Amygdala (tissue), 56 donors: ENCODE results near the gene EPO.

Source experiments
- DNase-seq, 56 donors: peaks; one replicate each; lab custom pipeline; 2025; lab: John Stamatoyannopoulos, UW

EPO gene

GRCh38 chr7:100720279-100720670 lies at the start of gene EPO:
TSS of gene EPO (plus strand) at chr7:100720468. CDS start at chr7:100720981, 513 bp downstream.
- no peak for DNase-seq

DNA sequence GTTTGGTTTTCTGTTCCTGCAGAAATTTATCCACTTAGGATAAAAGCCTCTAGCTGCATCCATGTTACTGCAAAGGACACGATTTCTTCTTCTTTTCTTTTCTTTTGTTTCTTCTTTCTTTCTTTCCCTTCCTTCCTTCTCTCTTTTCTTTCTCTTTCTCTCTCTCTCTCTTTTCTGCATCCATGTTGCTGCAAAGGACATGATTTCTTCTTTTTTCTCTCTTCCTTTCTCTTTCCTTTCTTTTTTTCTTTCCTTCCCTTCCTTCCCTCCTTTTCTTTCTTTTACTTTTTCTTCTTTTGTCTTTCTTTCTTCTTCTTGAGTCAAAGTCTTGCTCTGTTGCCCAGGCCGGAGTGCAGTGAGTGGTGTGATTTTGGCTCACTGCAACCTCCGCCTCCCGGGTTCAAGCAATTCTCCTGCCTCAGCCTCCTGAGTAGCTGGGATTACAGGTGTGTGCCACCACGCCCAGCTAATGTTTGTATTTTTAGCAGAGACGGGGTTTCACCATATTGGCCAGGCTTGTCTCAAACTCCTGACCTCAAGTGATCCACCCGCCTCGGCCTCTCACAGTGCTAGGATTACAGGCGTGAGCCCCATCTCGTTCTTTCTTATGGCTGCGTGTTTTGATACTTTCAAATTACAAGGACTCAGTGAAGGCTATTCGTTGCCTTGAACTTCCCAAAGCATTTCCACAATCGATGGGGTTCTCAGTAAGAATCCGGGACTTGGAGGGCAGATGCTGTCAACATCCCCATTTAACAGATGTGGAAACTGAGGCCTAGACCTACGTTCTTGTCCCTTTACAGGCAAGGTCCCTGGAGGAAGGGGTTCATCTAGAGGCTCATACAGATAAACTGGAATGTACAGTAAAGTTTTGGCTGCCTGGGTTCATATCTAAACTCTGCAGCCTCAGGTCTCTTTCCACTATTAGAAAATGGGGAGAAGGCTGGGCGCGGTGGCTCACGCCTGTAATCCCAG lies 48.6 kb upstream of the EPO start:
- DNase-seq = no peak

GRCh38 chr7:100673302-100673941 lies 46.8 kb upstream of the EPO start, which contains the start of gene GNB2:
TSS of gene GNB2 (plus strand) at chr7:100673740. CDS start at chr7:100676266, 2,526 bp downstream.
- peak; percentile 45 to 100 (median 97) for DNase-seq

DNA sequence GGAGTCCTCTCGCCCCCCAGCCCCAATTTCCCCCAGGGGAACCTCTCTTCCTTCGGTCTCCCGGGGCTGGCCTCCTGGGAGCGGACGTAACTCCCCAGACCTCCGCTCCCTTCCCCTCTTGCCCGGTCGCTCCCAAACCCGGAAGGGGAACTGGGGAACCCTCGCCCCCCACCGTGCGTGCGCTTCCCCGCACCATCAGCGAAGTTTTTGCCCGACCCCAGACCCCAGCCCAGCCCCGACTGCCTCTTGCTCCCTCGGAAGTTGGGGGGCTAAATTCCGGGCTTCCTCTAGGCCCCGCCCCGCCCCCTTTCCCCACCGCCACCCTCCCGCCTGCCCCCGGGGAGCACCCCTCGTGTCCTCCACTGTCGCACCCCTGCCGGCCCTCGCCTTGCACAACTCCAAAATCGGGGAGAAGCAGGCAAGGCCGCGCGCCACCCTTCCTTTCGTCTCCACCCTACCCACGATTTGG lies 46.3 kb upstream of the EPO start:
- peak in 20 of 56 donors; percentile 10 to 77 (median 52) for DNase-seq

DNA sequence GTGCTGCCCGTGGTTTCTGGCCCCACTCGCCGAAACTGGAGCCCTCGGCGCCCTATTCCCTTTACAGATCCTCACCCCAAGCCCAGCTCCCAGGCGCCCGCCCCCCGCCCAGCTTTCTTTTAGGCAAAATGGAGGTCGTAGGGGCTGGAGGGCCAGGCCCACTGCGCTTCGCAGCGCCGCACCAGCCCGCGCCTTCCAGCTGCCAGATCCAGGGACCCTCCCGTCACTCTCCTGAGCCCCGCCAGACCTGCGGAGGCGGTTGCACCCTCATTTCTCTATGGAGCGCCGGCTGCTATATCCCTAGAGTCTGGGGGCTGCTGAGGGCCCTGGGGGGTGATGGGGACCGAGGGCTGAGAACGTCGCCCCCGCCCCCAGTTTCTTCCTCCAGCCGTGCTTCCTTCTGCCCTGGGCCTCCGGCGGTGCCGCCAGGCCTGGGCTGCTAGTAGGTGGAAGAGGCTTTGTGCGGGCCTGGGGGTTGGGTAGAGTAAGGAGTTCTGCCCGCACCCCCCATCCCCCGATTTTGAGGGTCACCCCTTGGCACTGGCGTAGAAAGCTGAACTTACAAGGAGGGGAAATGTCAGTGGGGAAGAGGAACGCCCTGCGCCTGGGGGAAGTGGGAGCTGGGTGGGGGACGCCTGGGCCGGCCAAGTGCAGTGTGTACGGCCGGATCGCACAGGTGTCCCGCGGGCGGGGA lies 45.7 kb upstream of the EPO start:
- peak in 11 of 56 donors; percentile 19 to 51 (median 31) for DNase-seq

- DNase-seq = peak in 3 of 56 donors; percentile 51 to 62 (median 54)
These were observed 45.2 kb upstream of the EPO start for GRCh38 chr7:100675105-100675451.

GRCh38 chr7:100675581-100676350 lies 44.5 kb upstream of the EPO start:
- DNase-seq = peak in 54 of 56 donors; percentile 27 to 96 (median 79)

DNA sequence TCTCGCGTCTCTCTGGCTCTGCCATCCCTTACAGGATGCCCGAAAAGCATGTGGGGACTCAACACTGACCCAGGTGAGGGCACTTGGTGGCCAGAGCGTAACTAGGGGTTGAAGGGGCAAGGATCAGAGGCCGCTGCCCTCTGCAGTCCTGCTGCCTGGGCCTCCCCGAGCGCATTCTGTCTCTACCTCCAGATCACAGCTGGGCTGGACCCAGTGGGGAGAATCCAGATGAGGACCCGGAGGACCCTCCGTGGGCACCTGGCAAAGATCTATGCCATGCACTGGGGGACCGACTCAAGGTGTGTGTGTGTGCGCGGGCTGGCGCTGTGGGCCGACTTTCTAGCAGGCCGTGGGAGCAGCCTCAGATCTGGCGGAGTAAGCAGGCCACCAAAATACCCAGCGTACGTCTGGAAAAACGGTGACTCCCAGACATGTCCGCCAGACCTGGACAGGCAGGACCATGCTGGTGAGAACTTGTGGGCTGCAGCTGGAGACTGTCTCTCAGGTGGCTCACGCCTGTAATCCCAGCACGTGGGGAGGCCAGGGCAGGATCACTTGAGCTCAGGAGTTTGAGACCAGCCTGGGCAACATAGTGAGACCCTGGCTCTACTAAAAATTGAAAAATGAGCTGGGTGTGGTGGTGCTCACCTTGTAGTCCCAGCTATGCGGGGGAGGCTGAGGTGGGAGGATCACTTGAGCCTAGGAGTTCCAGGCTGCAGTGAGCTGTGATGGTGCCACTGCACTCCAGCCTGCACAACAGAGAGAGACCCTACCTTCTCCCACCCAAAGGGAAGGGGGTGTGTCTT lies 43.6 kb upstream of the EPO start:
- DNase-seq = no peak

DNA sequence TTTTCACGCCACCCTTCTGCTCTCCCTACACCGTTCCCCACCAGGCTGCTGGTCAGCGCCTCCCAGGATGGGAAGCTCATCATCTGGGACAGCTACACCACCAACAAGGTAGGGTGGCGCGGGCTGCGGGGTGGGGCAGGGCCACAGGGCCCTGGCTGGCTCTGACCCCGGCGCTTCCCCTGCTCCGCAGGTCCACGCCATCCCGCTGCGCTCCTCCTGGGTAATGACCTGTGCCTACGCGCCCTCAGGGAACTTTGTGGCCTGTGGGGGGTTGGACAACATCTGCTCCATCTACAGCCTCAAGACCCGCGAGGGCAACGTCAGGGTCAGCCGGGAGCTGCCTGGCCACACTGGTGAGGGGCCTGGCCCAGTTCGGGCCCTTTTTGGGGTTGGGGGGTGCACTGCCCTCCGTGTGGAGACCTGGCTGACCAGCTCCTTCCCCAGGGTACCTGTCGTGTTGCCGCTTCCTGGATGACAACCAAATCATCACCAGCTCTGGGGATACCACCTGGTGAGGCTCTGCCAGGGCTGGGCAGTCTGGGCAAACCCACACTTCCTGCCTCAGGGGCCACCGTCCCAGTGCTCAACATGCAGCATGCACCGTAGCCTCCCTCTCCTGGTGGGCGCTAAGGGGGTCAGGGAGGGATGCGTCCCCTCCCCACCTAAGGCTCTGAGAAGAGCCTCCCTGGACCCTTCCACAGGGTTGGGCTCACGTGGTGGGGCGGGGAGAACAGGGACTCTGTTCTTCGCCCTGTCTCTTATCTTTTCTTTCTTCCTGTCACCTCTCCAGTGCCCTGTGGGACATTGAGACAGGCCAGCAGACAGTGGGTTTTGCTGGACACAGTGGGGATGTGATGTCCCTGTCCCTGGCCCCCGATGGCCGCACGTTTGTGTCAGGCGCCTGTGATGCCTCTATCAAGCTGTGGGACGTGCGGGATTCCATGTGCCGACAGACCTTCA lies 42.7 kb upstream of the EPO start:
- no peak for DNase-seq

DNA sequence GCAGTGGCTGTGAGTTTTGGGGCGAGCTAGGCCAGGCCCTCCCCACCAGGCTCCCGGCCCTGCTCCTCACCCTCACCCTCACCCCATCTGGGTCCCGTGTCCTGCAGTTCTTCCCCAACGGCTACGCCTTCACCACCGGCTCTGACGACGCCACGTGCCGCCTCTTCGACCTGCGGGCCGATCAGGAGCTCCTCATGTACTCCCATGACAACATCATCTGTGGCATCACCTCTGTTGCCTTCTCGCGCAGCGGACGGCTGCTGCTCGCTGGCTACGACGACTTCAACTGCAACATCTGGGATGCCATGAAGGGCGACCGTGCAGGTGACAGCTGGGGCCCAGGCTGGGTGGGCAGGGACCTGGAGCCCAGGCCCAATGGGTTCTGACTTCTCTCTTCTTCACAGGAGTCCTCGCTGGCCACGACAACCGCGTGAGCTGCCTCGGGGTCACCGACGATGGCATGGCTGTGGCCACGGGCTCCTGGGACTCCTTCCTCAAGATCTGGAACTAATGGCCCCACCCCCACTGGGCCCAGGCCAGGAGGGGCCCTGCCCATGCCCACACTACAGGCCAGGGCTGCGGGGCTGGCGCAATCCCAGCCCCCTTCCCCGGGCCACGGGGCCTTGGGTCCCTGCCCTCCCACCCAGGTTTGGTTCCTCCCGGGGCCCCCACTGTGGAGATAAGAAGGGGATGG lies 41.8 kb upstream of the EPO start:
- DNase-seq = no peak

DNA sequence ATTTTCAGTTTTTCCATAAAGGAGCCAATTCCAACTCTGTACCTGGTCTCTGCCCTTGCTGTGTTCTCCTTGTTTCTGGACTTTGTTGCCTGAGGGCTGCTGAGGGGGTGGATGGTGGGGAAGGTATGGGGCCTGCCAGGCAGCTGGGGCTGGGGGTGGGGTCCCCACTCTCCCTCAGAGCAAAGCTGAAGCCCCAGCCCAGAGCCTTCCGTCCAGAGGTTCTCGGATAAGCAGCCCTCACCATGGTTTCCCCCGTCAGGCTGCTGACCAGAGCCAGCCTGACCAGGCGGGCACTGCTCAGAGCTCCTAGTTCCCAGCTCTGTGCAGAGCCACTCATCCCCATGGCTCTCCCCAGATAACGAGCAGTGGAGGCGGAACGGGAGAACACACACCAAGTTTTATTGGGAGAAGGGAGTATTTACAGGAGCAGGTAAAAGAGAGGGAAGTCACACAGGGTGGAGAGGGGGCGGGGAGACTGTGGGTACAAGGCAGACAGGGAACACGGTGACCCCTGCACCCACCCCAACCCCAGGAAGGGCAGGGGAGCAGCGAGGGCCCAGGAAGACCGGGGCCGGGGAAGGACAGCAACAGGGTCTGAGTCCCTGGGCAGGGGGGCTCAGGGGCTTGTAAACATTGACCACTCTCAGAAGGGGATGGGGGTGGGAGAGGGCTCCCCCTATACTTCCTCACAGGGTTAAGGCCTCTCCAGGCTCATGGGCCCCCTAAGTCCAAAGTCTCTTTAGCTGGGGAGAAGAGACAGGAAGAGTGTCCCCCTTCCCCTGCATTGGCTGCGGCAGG lies 40.9 kb upstream of the EPO start:
- DNase-seq = no peak

- DNase-seq = no peak
These were observed 40.2 kb upstream of the EPO start for GRCh38 chr7:100679927-100680575.

DNA sequence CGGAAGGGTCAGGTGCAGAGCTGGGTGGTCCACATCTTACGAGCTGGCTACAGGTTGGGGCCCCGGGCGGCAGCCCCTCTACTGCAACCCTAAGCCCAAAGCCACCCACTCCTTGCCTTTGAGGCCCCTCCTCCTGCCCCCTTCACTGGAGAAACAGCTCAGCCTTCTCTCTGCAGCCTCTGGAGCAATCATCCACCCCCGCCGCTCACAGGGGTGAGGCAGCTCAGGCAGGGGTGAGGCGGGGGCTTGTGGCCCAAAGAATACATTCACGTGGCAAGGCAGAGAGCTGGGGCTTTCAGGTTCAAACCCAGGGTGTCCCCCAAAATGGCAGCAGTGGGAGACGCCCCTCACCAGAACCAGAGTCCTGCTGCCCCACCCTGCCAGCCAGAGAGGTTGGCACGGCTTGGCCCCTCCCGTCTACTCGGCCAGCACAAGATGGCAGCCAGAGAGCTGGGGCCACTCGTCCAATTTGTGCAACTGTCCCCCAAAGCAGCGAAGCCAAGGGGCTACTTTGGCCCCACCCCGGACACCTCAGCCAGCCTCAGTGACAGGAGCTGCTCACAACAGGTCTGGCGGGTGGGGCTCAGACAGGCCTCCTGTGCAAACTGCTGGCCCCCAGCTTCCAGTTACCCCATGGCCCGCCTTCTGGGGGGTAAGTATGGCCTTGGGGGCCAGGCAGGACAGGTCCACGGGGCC lies 39.5 kb upstream of the EPO start:
- peak in 1 of 56 donors; percentile 8 for DNase-seq

DNA sequence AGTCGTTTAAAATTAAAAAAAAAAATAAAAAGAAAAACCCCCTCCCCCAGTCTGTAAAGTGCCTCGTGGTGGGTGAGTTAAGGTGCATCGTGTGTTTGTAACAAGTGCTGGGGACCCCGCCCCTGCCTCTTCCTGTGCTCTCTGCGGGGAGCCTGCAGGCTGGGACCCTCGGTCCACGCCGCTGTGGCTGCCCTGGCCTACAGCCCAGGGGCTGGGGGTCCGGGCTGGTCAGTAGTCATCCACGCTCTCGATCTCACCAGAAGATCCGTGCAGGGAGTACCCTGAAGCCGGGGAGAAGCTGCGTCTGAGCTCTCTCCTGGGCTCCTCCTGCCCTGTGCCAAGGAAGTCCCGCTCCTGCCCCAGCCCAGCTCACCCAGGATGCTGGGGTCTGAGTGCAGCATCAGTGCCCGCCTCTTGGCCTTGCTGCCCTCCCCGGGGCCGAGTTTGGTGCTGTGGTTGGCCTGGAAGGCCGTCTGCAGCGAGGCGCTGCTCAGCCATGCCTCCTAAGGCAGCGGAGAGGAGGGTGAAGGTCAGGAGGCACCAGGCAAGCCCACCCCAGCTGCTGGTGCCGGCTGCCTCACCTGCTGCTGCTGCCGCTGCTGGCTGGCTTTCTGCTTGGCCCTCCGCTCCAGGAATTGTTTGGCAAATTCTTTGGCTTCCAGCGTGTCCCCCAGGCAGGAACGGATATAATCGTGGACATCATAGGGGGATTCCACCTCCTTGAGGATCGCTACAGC lies 38.6 kb upstream of the EPO start:
- no peak for DNase-seq
